Measurements from ENCODE around the gene ALOXE3.

ALOXE3 gene

DNA sequence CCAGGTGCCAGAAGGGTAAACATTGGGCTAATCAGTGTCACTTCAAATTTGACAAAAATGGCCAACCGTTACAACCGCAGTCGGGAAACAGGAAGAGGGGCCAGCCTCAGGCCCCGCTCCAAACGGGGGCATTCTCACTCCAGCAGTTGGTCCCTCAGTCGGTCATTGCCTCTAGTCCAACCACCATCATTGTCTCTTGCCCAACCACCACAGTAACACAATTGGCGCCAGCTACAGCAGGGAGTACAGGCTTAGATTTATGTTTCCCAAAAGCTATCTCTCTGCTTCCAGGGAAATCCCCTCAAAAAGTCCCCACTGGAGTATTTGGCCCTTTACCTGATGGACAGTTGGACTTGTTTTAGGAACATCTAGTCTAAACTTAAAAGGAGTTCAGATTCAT lies 59.2 kb downstream of the ALOXE3 start:
- peaks cover 50% of the 10 kb centered on the region for H3K4me1 ChIP-seq
- no peak overlapping the region; the same call in 1 of the 2 replicates for H3K9ac ChIP-seq
- no peak for TF ChIP-seq Cebpa-rat (IDR thresholded peaks at IDR 0.05)
- H3K27me3 ChIP-seq: peaks cover 45% of the 10 kb centered on the region
- no peak overlapping the region for H3K4me3 ChIP-seq
- no peaks in the 10 kb centered on the region for H4K20me1 ChIP-seq
- no peak overlapping the region for H3K27ac ChIP-seq
- no peaks in the 10 kb centered on the region for H3K9me3 ChIP-seq
- peak overlapping the region; percentile 85 for H3K4me2 ChIP-seq
- H3K36me3 ChIP-seq: no peaks in the 10 kb centered on the region

DNA sequence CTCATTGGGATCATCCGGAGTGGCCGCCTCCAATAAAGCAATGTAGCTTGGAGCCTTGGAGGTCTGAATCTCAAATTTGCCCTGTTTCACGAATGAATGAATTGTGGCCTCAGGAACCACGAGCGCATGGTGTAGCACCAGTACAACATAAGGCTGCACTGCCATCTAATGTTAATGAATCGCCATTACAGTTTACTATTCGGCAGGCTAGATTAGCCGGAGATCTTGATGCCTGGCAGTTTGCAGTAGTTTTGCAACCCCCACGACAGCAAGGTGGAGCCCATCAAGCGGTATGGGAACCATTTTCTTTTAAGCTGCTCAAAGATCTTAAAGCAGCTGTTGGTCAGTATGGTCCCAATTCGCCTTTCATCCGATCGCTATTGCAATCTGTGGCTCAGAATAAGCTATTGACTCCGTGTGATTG lies 60.6 kb downstream of the ALOXE3 start:
- Histone ChIP-seq H3K4me1 (peaks cover 50% of the 10 kb centered on the region), H3K4me2 (peak overlapping the region; percentile 85), H3K9ac (no peak overlapping the region), H3K27me3 (peaks cover 32% of the 10 kb centered on the region), H3K36me3 (no peaks in the 10 kb centered on the region), H4K20me1 (no peaks in the 10 kb centered on the region), H3K4me3 (no peak overlapping the region), H3K27ac (no peak overlapping the region), H3K9me3 (no peaks in the 10 kb centered on the region)
- TF ChIP-seq Cebpa-rat (IDR thresholded peaks at IDR 0.05): no peak

DNA sequence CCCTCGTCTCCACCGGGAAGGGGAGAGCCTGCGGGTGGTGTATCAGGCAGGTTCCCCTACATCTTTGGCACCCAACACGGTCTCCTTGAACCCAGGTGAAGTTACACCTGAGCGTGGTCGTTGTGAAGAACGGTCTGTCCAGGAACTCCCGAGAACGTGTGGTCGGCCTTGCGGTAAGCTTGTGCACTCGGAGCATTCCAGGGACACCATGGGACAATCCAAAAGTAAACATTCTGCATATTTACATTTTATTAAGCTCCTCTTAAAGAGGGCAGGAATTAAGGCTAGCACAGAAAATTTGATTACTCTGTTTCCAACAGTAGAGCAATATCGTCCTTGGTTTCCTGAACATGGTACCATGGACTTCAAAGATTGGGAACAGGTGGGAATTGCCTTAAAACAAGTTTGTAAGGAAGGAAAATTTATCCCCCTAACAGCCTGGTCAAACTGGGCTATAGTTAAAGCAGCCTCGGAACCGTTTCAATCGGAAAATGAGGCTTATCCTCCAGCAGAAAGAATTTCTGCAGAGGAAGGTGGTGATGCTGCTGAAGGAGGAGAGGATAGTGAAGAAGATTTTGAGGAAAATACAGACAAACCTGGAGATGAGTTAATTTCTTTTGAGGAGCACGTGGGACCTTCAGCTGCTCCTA lies 61.2 kb downstream of the ALOXE3 start:
- Histone ChIP-seq H3K9me3 (no peaks in the 10 kb centered on the region), H3K4me2 (peak overlapping the region; percentile 85), H3K27me3 (peaks cover 26% of the 10 kb centered on the region), H3K9ac (0 out of 2 replicates have a peak overlapping the region, but pooled peaks have one; percentile 50), H3K4me3 (no peak overlapping the region), H3K36me3 (no peaks in the 10 kb centered on the region), H3K27ac (no peak overlapping the region), H4K20me1 (no peaks in the 10 kb centered on the region), H3K4me1 (peaks cover 50% of the 10 kb centered on the region)
- TF ChIP-seq Cebpa-rat (IDR thresholded peaks at IDR 0.05): no peak

DNA sequence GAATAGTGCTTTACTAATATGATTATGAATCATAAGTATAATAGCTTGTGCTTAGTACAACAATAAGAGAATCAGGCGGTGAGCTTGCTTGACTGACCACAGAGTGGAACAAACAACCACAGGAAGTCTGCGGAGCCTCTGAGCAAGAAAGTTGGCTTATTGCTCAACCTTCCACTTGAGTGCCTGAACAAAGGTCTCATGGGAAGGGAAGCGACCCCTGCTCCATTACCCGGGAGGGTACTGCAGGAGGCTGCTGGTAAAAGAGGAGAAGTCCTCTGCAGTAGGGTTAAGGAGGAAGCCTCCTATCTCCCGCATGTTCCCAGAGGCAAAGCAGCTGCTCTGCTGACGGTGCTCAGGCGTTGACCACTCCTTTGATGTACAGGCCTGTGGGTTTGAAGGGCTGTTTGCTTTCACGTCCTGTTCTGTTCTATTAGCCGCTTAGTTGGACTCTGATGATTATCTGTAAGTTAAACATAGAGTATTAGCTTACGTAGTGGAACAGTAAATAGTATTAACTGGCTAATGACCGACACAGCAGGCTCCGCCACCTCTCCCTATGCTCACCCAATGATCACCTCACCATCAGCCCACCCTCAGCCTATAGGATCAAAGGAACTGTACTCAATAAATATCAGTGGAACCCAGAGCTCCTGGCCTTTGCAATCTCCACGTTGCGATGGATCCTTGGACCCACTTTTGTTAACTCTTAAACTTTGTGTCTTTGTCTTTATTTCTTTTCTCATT lies 61.9 kb downstream of the ALOXE3 start:
- peak overlapping the region; percentile 54 for H3K27ac ChIP-seq
- no peaks in the 10 kb centered on the region for H3K36me3 ChIP-seq
- no peaks in the 10 kb centered on the region for H3K9me3 ChIP-seq
- TF ChIP-seq Cebpa-rat (IDR thresholded peaks at IDR 0.05): peak; percentile 100
- H3K9ac ChIP-seq: peak overlapping the region; percentile 50; the same call in 1 of the 2 replicates
- peak overlapping the region; percentile 85 for H3K4me2 ChIP-seq
- H3K4me3 ChIP-seq: peak overlapping the region; percentile 31; the same call in 1 of the 2 replicates
- peaks cover 50% of the 10 kb centered on the region for H3K4me1 ChIP-seq
- H4K20me1 ChIP-seq: no peaks in the 10 kb centered on the region
- peaks cover 19% of the 10 kb centered on the region for H3K27me3 ChIP-seq

DNA sequence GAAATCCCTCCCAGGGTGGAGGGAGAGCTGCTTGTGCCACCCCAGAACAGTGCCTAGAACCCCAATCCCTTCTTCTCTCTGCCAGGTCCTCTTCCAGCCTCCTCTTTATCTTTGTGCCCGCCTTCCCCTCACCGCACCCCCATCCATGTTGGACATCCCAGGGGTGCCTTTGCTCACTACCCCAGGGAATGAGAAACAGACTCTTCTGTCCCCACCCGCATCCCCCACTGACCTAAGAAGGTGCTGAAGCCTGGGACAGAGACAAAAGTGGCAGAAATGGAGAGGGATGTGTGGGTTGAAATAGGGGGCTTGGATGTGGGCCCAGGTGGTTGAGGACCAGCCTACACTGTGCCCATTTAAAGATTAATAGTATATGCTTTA lies 62.5 kb downstream of the ALOXE3 start:
- peaks cover 13% of the 10 kb centered on the region for H3K27me3 ChIP-seq
- H3K4me1 ChIP-seq: peaks cover 50% of the 10 kb centered on the region
- no peak for TF ChIP-seq Cebpa-rat (IDR thresholded peaks at IDR 0.05)
- H3K9ac ChIP-seq: no peak overlapping the region; the same call in 1 of the 2 replicates
- no peaks in the 10 kb centered on the region for H3K9me3 ChIP-seq
- H4K20me1 ChIP-seq: no peaks in the 10 kb centered on the region
- no peaks in the 10 kb centered on the region for H3K36me3 ChIP-seq
- peak overlapping the region; percentile 54 for H3K27ac ChIP-seq
- peak overlapping the region; percentile 85 for H3K4me2 ChIP-seq
- H3K4me3 ChIP-seq: no peak overlapping the region

DNA sequence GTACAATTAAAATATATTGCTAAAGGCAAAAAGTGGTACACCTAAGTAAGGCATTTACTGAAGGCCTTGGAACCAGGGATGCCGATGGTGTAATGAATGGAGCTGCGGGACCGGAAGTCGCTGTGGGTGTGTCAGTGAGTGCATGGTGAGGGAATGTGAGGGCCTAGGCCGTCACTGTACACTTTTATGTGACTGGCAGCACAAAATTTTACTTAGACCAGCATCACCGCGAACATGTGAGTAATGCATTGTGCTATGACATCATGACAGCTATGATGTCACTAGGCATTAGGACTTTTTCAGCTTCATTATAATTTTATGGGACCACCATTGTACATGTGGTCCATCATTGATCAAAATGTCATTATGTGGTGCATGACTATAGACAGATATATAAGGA lies 64.7 kb downstream of the ALOXE3 start:
- H3K27ac ChIP-seq: no peak overlapping the region
- H3K9ac ChIP-seq: no peak overlapping the region

DNA sequence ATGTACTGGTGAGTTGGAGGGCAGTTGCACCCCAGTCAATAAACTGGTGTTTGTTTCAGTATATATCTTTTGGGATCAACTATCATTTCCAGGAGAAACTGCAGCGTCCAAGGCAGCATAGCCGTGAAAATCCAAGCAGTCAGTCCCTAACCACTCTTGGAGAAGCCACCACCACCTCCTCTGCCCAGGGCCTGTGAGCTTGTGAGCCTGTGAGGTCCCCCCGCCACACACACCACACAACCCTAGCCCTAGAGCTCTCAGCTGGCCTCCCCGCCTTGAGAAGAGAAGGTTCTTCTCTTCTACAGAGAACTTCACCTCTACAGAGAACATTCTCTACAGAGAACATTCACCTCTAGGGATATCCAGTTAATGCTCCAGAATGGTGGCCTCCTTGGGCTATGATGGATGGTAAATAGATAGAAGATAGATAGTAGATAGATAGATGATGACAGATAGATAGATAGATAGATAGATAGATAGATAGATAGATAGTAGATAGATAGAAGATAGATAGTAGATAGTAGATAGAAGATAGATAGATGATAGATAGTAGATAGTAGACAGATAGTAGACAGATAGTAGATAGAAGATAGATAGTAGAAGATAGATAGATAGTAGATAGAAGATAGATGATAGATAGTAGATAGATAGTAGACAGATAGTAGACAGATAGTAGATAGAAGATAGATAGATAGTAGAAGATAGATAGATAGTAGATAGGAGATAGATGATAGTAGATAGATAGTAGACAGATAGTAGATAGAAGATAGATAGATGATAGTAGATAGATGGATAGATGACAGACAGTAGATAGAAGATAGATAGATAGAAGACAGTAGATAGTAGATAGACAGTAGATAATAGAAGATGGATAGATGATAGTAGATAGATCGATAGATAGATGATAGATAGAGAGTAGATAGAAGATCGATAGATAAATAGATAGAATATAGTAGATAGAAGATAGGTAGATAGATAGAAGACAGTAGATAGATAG lies 65.8 kb downstream of the ALOXE3 start:
- Histone ChIP-seq H3K9ac (no peak overlapping the region), H3K4me2 (no peak overlapping the region), H3K9me3 (no peaks in the 10 kb centered on the region), H4K20me1 (no peaks in the 10 kb centered on the region), H3K27me3 (no peaks in the 10 kb centered on the region), H3K4me3 (no peak overlapping the region), H3K36me3 (no peaks in the 10 kb centered on the region), H3K4me1 (peaks cover 24% of the 10 kb centered on the region), H3K27ac (no peak overlapping the region)
- no peak for TF ChIP-seq Cebpa-rat (IDR thresholded peaks at IDR 0.05)

More for the DNA sequence above, 64.7 kb downstream of the ALOXE3 start:
- H3K4me3 ChIP-seq: no peak overlapping the region
- no peaks in the 10 kb centered on the region for H3K27me3 ChIP-seq
- TF ChIP-seq Cebpa-rat (IDR thresholded peaks at IDR 0.05): no peak
- no peak overlapping the region for H3K4me2 ChIP-seq
- no peaks in the 10 kb centered on the region for H3K9me3 ChIP-seq
- no peaks in the 10 kb centered on the region for H3K36me3 ChIP-seq
- peaks cover 35% of the 10 kb centered on the region for H3K4me1 ChIP-seq
- H4K20me1 ChIP-seq: no peaks in the 10 kb centered on the region

DNA sequence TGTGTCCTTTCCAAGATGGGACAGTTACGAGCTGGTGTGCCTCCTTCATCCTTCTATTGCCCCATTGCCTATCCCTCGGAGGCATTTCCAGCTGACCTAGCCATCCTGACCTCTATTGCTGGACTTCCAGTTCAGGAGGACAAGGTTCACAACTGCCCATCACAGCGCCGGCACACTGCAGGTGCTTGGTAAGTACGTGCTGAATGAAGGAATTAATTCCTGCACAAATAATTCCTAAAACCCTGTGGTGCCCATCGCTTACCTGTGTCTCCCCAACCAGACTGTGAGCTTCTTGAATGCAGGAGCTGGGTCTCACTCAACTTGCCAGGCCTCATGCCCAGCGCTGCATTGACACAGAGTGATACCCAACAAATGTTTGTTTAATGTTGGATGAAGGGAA lies 66.5 kb downstream of the ALOXE3 start:
- H3K27ac ChIP-seq: no peak overlapping the region
- no peak overlapping the region for H3K4me3 ChIP-seq
- no peaks in the 10 kb centered on the region for H3K36me3 ChIP-seq
- no peak for TF ChIP-seq Cebpa-rat (IDR thresholded peaks at IDR 0.05)
- no peaks in the 10 kb centered on the region for H4K20me1 ChIP-seq
- H3K4me2 ChIP-seq: no peak overlapping the region
- no peaks in the 10 kb centered on the region for H3K9me3 ChIP-seq
- H3K27me3 ChIP-seq: no peaks in the 10 kb centered on the region
- no peak overlapping the region for H3K9ac ChIP-seq
- H3K4me1 ChIP-seq: peaks cover 17% of the 10 kb centered on the region

DNA sequence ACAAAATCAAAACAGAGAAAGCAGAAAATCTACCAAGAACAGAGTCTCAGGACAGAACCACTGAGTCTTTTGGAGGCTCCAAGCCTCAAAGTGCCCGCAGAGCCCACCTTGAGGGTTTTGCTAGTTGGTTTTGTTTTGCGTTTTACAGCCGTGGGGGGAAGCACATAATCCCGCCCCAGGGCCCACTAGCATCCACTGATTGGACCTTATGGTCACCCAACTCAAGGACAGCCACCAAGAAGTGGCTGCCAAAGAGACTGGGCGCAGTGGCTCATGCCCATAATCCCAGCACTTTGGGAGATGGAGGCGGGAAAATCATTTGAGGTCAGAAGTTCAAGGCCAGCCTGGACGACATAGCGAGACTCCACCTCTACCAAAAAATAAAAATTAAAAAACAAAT lies 69.6 kb downstream of the ALOXE3 start:
- Histone ChIP-seq H3K27ac (no peak overlapping the region), H3K4me3 (no peak overlapping the region), H3K27me3 (0 out of 2 replicates have a peak, but pooled peaks cover 4% of the 10 kb centered on the region), H4K20me1 (no peaks in the 10 kb centered on the region), H3K4me1 (no peaks in the 10 kb centered on the region), H3K4me2 (no peak overlapping the region), H3K9ac (no peak overlapping the region), H3K9me3 (no peaks in the 10 kb centered on the region), H3K36me3 (no peaks in the 10 kb centered on the region)
- no peak for TF ChIP-seq Cebpa-rat (IDR thresholded peaks at IDR 0.05)

All from BLaER1 (cell line).